ENCODE data around the gene SLFN11. TPM values are rescaled to one million over a fixed set of nuclear protein-coding genes. Genes with fewer than 3 reads are reported as not detected.
"Not testable (repeated sequence)": the region's sequence is repeated elsewhere in the genome, so short reads cannot be mapped to it uniquely, and the experiment has no call there.

SLFN11 gene
- total and polyA plus RNA-seq, 2 donors: 9.4 to 34.7 TPM

- peaks cover 0 to 5% of the 10 kb centered on the region in 2 donors for H3K9me3 ChIP-seq (ENCODE audit: control insufficient read depth in 2 of 2, insufficient read depth in 1 of 2, low read length in 1 of 2)
- H3K27ac ChIP-seq (ENCODE audit: low read depth in 1 of 2, low read length in 1 of 2): no peak overlapping the region
- 23% methylated on average over 25 of the region's 25 CpGs for WGBS
Measured at GRCh38 chr17:35345445-35345925, 27.9 kb downstream of the SLFN11 start.

DNA sequence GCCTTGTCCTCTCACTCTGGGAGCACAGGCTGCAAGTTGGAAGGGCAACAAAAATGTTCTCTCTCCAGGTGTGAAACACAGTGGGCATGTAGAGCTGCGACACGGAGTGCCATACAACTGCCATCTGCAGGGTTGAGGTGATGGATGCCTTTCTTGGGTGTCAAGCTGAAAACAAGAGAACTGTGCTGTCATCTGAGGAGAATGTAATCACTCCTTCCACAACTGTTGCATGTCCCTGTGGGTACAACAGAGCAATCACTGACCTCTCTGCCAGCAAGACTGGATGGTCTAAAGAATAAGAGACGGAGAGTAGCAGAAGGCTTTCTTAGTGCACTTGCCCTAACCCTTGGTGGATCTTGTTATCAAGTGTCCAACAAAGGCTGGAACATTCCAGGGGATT lies 29.2 kb downstream of the SLFN11 start:
- Histone ChIP-seq H3K36me3 (ENCODE audit: control insufficient read depth in 2 of 2, insufficient read depth in 2 of 2, low read length in 1 of 2) (no peaks in the 10 kb centered on the region), H3K27me3 (ENCODE audit: control insufficient read depth in 2 of 2, insufficient read depth in 1 of 2, low read length in 1 of 2) (peaks cover 15 to 38% of the 10 kb centered on the region in 2 donors), H3K4me1 (ENCODE audit: control insufficient read depth in 2 of 2, insufficient read depth in 2 of 2, low read length in 2 of 2) (peaks cover 6 to 18% of the 10 kb centered on the region in 2 donors), H3K4me3 (ENCODE audit: low read length in 2 of 2) (no peak overlapping the region), H3K27ac (ENCODE audit: low read depth in 1 of 2, low read length in 1 of 2) (no peak overlapping the region), H3K9me3 (ENCODE audit: control insufficient read depth in 2 of 2, insufficient read depth in 1 of 2, low read length in 1 of 2) (peaks cover 0 to 5% of the 10 kb centered on the region in 2 donors)
- no peak for DNase-seq (ENCODE audit: low read depth in 6 of 9, low spot score in 9 of 9)
- WGBS: 97% methylated on average over 3 of the region's 3 CpGs

More at GRCh38 chr17:35345445-35345925, 27.9 kb downstream of the SLFN11 start:
- Histone ChIP-seq H3K27me3 (ENCODE audit: control insufficient read depth in 2 of 2, insufficient read depth in 1 of 2, low read length in 1 of 2) (peaks cover 15 to 38% of the 10 kb centered on the region in 2 donors), H3K4me1 (ENCODE audit: control insufficient read depth in 2 of 2, insufficient read depth in 2 of 2, low read length in 2 of 2) (peaks cover 6 to 18% of the 10 kb centered on the region in 2 donors), H3K4me3 (ENCODE audit: low read length in 2 of 2) (peak overlapping the region; percentile 23 to 46), H3K36me3 (ENCODE audit: control insufficient read depth in 2 of 2, insufficient read depth in 2 of 2, low read length in 1 of 2) (no peaks in the 10 kb centered on the region)
- DNase-seq (ENCODE audit: low read depth in 6 of 9, low spot score in 9 of 9): peak in 1 of 9 donors; percentile 32

GRCh38 chr17:35342276-35342675 lies 31.1 kb downstream of the SLFN11 start:
- peaks cover 6 to 18% of the 10 kb centered on the region in 2 donors for H3K4me1 ChIP-seq (ENCODE audit: control insufficient read depth in 2 of 2, insufficient read depth in 2 of 2, low read length in 2 of 2)
- H3K9me3 ChIP-seq (ENCODE audit: control insufficient read depth in 2 of 2, insufficient read depth in 1 of 2, low read length in 1 of 2): peaks cover 0 to 5% of the 10 kb centered on the region in 2 donors
- no peaks in the 10 kb centered on the region for H3K36me3 ChIP-seq (ENCODE audit: control insufficient read depth in 2 of 2, insufficient read depth in 2 of 2, low read length in 1 of 2)
- H3K27me3 ChIP-seq (ENCODE audit: control insufficient read depth in 2 of 2, insufficient read depth in 1 of 2, low read length in 1 of 2): peaks cover 15 to 36% of the 10 kb centered on the region in 2 donors
- no peak overlapping the region for H3K27ac ChIP-seq (ENCODE audit: low read depth in 1 of 2, low read length in 1 of 2)
- no peak for DNase-seq (ENCODE audit: low read depth in 6 of 9, low spot score in 9 of 9)
- H3K4me3 ChIP-seq (ENCODE audit: low read length in 2 of 2): no peak overlapping the region

DNA sequence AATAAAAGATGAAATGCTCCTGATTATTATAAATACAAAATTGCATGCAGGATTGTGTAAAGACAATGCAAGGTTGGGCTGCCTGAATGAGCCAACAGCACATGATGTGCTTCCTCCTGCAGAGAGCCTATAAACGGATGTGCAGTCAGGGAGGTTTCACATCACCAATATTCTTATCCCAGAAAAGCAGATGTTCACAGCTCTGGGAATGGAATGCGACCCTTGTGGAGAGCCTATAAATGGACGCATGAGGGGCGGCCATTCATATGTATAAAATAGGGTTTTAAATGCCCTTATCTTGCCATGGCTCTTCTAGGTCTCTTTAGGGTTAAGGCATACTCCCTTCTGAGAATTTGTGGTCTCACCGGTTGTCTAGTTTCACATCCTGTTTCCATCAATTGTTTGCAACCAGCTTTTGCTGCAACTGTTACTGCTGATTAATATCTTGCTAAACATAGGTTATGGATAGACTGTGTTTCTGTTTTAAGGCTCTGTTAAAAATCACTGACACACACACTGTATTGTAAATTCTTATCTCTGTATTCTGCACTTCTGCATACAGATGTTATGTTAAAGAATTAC lies 31.9 kb downstream of the SLFN11 start:
- H3K27ac ChIP-seq (ENCODE audit: low read depth in 1 of 2, low read length in 1 of 2): no peak overlapping the region
- peaks cover 6 to 15% of the 10 kb centered on the region in 2 donors for H3K4me1 ChIP-seq (ENCODE audit: control insufficient read depth in 2 of 2, insufficient read depth in 2 of 2, low read length in 2 of 2)
- peaks cover 0 to 5% of the 10 kb centered on the region in 2 donors for H3K9me3 ChIP-seq (ENCODE audit: control insufficient read depth in 2 of 2, insufficient read depth in 1 of 2, low read length in 1 of 2)
- WGBS: 74% methylated on average over 5 of the region's 5 CpGs
- H3K36me3 ChIP-seq (ENCODE audit: control insufficient read depth in 2 of 2, insufficient read depth in 2 of 2, low read length in 1 of 2): no peaks in the 10 kb centered on the region
- H3K27me3 ChIP-seq (ENCODE audit: control insufficient read depth in 2 of 2, insufficient read depth in 1 of 2, low read length in 1 of 2): peaks cover 15 to 28% of the 10 kb centered on the region in 2 donors
- DNase-seq (ENCODE audit: low read depth in 6 of 9, low spot score in 9 of 9): peak in 1 of 9 donors; percentile 19
- no peak overlapping the region for H3K4me3 ChIP-seq (ENCODE audit: low read length in 2 of 2)

- no peaks in the 10 kb centered on the region for H3K36me3 ChIP-seq (ENCODE audit: control insufficient read depth in 2 of 2, insufficient read depth in 2 of 2, low read length in 1 of 2)
- H3K9me3 ChIP-seq (ENCODE audit: control insufficient read depth in 2 of 2, insufficient read depth in 1 of 2, low read length in 1 of 2): no peaks in the 10 kb centered on the region
- H3K27me3 ChIP-seq (ENCODE audit: control insufficient read depth in 2 of 2, insufficient read depth in 1 of 2, low read length in 1 of 2): no peaks in the 10 kb centered on the region
- H3K4me1 ChIP-seq (ENCODE audit: control insufficient read depth in 2 of 2, insufficient read depth in 2 of 2, low read length in 2 of 2): no peaks in the 10 kb centered on the region
- WGBS: 86% methylated on average over 2 of the region's 2 CpGs
- no peak overlapping the region for H3K27ac ChIP-seq (ENCODE audit: low read depth in 1 of 2, low read length in 1 of 2)
- H3K4me3 ChIP-seq (ENCODE audit: low read length in 2 of 2): no peak overlapping the region
- DNase-seq (ENCODE audit: low read depth in 6 of 9, low spot score in 9 of 9): no peak
Measured at GRCh38 chr17:35338230-35338629, 35.2 kb downstream of the SLFN11 start.

GRCh38 chr17:35337364-35337763 lies 36.1 kb downstream of the SLFN11 start:
- Histone ChIP-seq H3K4me3 (ENCODE audit: low read length in 2 of 2) (no peak overlapping the region), H3K27ac (ENCODE audit: low read depth in 1 of 2, low read length in 1 of 2) (no peak overlapping the region), H3K36me3 (ENCODE audit: control insufficient read depth in 2 of 2, insufficient read depth in 2 of 2, low read length in 1 of 2) (no peaks in the 10 kb centered on the region), H3K27me3 (ENCODE audit: control insufficient read depth in 2 of 2, insufficient read depth in 1 of 2, low read length in 1 of 2) (no peaks in the 10 kb centered on the region), H3K4me1 (ENCODE audit: control insufficient read depth in 2 of 2, insufficient read depth in 2 of 2, low read length in 2 of 2) (no peaks in the 10 kb centered on the region), H3K9me3 (ENCODE audit: control insufficient read depth in 2 of 2, insufficient read depth in 1 of 2, low read length in 1 of 2) (no peaks in the 10 kb centered on the region)
- no peak for DNase-seq (ENCODE audit: low read depth in 6 of 9, low spot score in 9 of 9)

DNA sequence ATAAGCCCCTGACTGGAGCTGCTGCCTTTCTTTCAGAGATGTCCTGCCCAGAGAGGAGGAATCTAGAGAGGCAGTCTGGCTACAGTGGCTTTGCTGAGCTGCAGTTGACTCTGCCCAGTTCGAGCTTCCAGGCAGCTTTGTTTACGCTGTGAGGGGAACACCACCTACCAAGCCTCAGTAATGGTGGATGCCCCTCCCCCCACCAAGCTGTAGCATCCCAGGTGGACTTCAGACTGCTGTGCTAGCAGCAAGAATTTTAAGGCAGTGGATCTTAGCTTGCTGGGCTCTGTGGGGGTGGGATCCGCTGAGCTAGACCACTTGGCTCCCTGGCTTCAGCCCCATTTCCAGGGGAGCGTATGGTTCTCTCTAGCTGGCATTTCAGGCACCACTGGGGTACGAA lies 39.8 kb downstream of the SLFN11 start:
- not testable (repeated sequence) for H3K4me3 ChIP-seq (ENCODE audit: low read length in 2 of 2); H3K9me3 ChIP-seq (ENCODE audit: control insufficient read depth in 2 of 2, insufficient read depth in 1 of 2, low read length in 1 of 2); DNase-seq (ENCODE audit: low read depth in 6 of 9, low spot score in 9 of 9); H3K27me3 ChIP-seq (ENCODE audit: control insufficient read depth in 2 of 2, insufficient read depth in 1 of 2, low read length in 1 of 2); H3K36me3 ChIP-seq (ENCODE audit: control insufficient read depth in 2 of 2, insufficient read depth in 2 of 2, low read length in 1 of 2); H3K4me1 ChIP-seq (ENCODE audit: control insufficient read depth in 2 of 2, insufficient read depth in 2 of 2, low read length in 2 of 2); H3K27ac ChIP-seq (ENCODE audit: low read depth in 1 of 2, low read length in 1 of 2)
- WGBS: 98% methylated on average over 5 of the region's 5 CpGs

DNA sequence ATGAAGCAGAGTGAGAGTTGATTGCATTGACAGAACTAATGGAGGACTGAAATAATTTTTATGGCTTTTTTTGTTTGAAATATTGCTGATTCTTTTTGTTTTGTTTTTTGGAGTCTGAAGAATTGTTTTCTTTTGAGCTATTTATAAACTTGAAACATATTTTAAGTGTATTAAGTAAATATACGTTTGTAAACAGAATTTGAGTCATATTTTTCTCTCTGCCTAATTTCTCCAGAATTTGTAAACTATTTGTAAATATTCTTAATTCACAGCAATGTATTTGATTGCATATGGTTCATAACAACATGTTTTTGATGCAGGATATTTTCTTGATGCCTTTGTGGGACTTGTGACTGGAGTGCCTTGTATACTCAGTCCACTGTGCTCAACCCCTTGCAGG lies 50.7 kb downstream of the SLFN11 start:
- Histone ChIP-seq H3K4me1 (ENCODE audit: control insufficient read depth in 2 of 2, insufficient read depth in 2 of 2, low read length in 2 of 2) (no peaks in the 10 kb centered on the region), H3K27me3 (ENCODE audit: control insufficient read depth in 2 of 2, insufficient read depth in 1 of 2, low read length in 1 of 2) (no peaks in the 10 kb centered on the region), H3K4me3 (ENCODE audit: low read length in 2 of 2) (no peak overlapping the region), H3K9me3 (ENCODE audit: control insufficient read depth in 2 of 2, insufficient read depth in 1 of 2, low read length in 1 of 2) (peaks cover 0 to 6% of the 10 kb centered on the region in 2 donors), H3K36me3 (ENCODE audit: control insufficient read depth in 2 of 2, insufficient read depth in 2 of 2, low read length in 1 of 2) (no peaks in the 10 kb centered on the region), H3K27ac (ENCODE audit: low read depth in 1 of 2, low read length in 1 of 2) (no peak overlapping the region)
- DNase-seq (ENCODE audit: low read depth in 6 of 9, low spot score in 9 of 9): no peak
- 99% methylated on average over 1 of the region's 1 CpG for WGBS

DNA sequence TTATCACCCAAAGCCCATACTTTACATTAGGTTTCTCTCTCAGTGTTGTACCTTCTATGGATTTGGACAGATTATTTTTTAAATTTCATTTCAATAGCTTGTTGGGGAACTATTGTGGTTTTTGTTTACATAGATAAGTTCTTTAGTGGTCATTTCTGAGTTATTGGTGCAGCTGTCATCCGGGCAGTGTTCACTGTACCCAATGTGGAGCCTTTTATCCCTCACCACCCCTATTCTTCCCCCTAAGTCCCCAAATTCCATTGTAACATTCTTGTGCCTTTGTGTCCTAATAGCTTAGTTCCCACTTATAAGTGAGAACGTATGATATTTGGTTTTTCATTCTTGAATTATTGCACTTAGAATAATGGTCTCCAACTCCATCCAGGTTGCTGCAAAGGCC lies 57.5 kb downstream of the SLFN11 start:
- 98% methylated on average over 2 of the region's 2 CpGs for WGBS
- Histone ChIP-seq H3K36me3 (ENCODE audit: control insufficient read depth in 2 of 2, insufficient read depth in 2 of 2, low read length in 1 of 2) (no peaks in the 10 kb centered on the region), H3K27me3 (ENCODE audit: control insufficient read depth in 2 of 2, insufficient read depth in 1 of 2, low read length in 1 of 2) (no peaks in the 10 kb centered on the region), H3K27ac (ENCODE audit: low read depth in 1 of 2, low read length in 1 of 2) (no peak overlapping the region), H3K9me3 (ENCODE audit: control insufficient read depth in 2 of 2, insufficient read depth in 1 of 2, low read length in 1 of 2) (no peaks in the 10 kb centered on the region), H3K4me1 (ENCODE audit: control insufficient read depth in 2 of 2, insufficient read depth in 2 of 2, low read length in 2 of 2) (peaks cover 17 to 27% of the 10 kb centered on the region in 2 donors), H3K4me3 (ENCODE audit: low read length in 2 of 2) (no peak overlapping the region)
- DNase-seq (ENCODE audit: low read depth in 6 of 9, low spot score in 9 of 9): no peak

Measured in thymus (tissue), 11 donors.